Smooth muscle cell (in vitro differentiated cells): ENCODE measurements around the gene LPP. TPM values are rescaled to one million over a fixed set of nuclear protein-coding genes. Genes with fewer than 3 reads are reported as not detected.

Experiments used
- DNase-seq: peaks from one replicate; lab custom pipeline; 2025; ENCODE audit not compliant: unreplicated experiment; lab: John Stamatoyannopoulos, UW
- H2AFZ ChIP-seq: fragments of 200-600 bp; sonication (generic); 2 replicates; pipeline ENCODE4 v1.6.0; 2016; ENCODE audit warnings: antibody characterized with exemption, low read depth, mild to moderate bottlenecking
- H3F3A ChIP-seq: fragments of 200-600 bp; sonication (generic); 2 replicates; pipeline ENCODE4 v1.6.0; 2017; ENCODE audit warnings: antibody characterized with exemption, low read depth
- H3K27ac ChIP-seq: fragments of 200-600 bp; sonication (generic); 2 replicates; pipeline ENCODE4 v1.5.1; 2016; ENCODE audit warnings: low read depth, mild to moderate bottlenecking
- H3K27me3 ChIP-seq: fragments of 200-600 bp; sonication (generic); 2 replicates; pipeline ENCODE4 v1.6.1; 2016; ENCODE audit warnings: low read depth, mild to moderate bottlenecking
- H3K36me3 ChIP-seq: fragments of 200-600 bp; sonication (generic); 2 replicates; pipeline ENCODE4 v1.5.1; 2016; ENCODE audit warnings: low read depth
- H3K4me1 ChIP-seq: fragments of 200-600 bp; sonication (generic); 2 replicates; pipeline ENCODE4 v1.5.1; 2016; ENCODE audit warnings: low read depth
- H3K4me2 ChIP-seq: fragments of 200-600 bp; sonication (generic); 2 replicates; pipeline ENCODE4 v1.6.0; 2016; ENCODE audit warnings: mild to moderate bottlenecking
- H3K4me3 ChIP-seq: fragments of 200-600 bp; sonication (generic); 2 replicates; pipeline ENCODE4 v1.5.1; 2016; ENCODE audit warnings: mild to moderate bottlenecking
- H3K79me2 ChIP-seq: fragments of 200-600 bp; sonication (generic); 2 replicates; pipeline ENCODE4 v1.6.0; 2016; ENCODE audit warnings: low read depth, mild to moderate bottlenecking
- H3K9ac ChIP-seq: fragments of 200-600 bp; sonication (generic); 2 replicates; pipeline ENCODE4 v1.6.0; 2016; ENCODE audit warnings: low read depth
- H3K9me3 ChIP-seq: fragments of 200-600 bp; sonication (generic); replicated peaks from 2 replicates; pipeline ENCODE4 v1.5.1; 2016; ENCODE audit warnings: low read depth
- H4K20me1 ChIP-seq: fragments of 200-600 bp; sonication (generic); 2 replicates; pipeline ENCODE4 v1.6.0; 2016; ENCODE audit warnings: low read depth
- WGBS: methylation state at CpG from one replicate; pipeline ENCODE4 v1.1.7; 2016; ENCODE audit warnings: low lambda C conversion rate; 5-methylcytosine and 5-hydroxymethylcytosine counted together
- polyA plus RNA-seq: library from polyadenylated mRNA; unstranded; fragments of >200 nt; fragmentation: Nextera tagmentation; extraction: Ambion mirVana; gene quantifications from 2 replicates; pipeline ENCODE4 v1.2.1, GENCODE V29; 2016
- total RNA-seq: library from RNA; depleted of rRNA; stranded (reverse); fragments of >200 nt; gene quantifications from 2 replicates; pipeline ENCODE4 v1.2.3, GENCODE V29; 2014
- TF ChIP-seq, protein P1 (sequence below): fragments of 200-600 bp; sonication (generic); IDR thresholded peaks from 2 replicates; pipeline ENCODE4 v1.5.1; 2017; ENCODE audit warnings: borderline replicate concordance, mild to moderate bottlenecking, antibody characterized with exemption; ENCODE audit not compliant: insufficient read depth, poor library complexity, severe bottlenecking

The LPP gene
- total and polyA plus RNA-seq, 2 experiments from 2014 or later: 42.3 to 128 TPM

- no peaks in the 10 kb centered on the region for H3K27me3 ChIP-seq
- peaks cover 90% of the 10 kb centered on the region for H3K79me2 ChIP-seq
- H3K27ac ChIP-seq: no peak overlapping the region
- H3K9ac ChIP-seq: no peak overlapping the region
- DNase-seq: no peak
- TF ChIP-seq, protein P1, sequence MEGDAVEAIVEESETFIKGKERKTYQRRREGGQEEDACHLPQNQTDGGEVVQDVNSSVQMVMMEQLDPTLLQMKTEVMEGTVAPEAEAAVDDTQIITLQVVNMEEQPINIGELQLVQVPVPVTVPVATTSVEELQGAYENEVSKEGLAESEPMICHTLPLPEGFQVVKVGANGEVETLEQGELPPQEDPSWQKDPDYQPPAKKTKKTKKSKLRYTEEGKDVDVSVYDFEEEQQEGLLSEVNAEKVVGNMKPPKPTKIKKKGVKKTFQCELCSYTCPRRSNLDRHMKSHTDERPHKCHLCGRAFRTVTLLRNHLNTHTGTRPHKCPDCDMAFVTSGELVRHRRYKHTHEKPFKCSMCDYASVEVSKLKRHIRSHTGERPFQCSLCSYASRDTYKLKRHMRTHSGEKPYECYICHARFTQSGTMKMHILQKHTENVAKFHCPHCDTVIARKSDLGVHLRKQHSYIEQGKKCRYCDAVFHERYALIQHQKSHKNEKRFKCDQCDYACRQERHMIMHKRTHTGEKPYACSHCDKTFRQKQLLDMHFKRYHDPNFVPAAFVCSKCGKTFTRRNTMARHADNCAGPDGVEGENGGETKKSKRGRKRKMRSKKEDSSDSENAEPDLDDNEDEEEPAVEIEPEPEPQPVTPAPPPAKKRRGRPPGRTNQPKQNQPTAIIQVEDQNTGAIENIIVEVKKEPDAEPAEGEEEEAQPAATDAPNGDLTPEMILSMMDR: no peak
- H3K4me3 ChIP-seq: no peak overlapping the region
- no peaks in the 10 kb centered on the region for H3K36me3 ChIP-seq
- no peak overlapping the region for H3K4me2 ChIP-seq
- H3F3A ChIP-seq: no peaks in the 10 kb centered on the region
- no peak overlapping the region for H2AFZ ChIP-seq
- peaks cover 86% of the 10 kb centered on the region for H4K20me1 ChIP-seq
- peaks cover 10% of the 10 kb centered on the region for H3K4me1 ChIP-seq
- no peaks in the 10 kb centered on the region for H3K9me3 ChIP-seq
Observed at GRCh38 chr3:188338086-188338485, 184.1 kb downstream of the LPP start.

DNA sequence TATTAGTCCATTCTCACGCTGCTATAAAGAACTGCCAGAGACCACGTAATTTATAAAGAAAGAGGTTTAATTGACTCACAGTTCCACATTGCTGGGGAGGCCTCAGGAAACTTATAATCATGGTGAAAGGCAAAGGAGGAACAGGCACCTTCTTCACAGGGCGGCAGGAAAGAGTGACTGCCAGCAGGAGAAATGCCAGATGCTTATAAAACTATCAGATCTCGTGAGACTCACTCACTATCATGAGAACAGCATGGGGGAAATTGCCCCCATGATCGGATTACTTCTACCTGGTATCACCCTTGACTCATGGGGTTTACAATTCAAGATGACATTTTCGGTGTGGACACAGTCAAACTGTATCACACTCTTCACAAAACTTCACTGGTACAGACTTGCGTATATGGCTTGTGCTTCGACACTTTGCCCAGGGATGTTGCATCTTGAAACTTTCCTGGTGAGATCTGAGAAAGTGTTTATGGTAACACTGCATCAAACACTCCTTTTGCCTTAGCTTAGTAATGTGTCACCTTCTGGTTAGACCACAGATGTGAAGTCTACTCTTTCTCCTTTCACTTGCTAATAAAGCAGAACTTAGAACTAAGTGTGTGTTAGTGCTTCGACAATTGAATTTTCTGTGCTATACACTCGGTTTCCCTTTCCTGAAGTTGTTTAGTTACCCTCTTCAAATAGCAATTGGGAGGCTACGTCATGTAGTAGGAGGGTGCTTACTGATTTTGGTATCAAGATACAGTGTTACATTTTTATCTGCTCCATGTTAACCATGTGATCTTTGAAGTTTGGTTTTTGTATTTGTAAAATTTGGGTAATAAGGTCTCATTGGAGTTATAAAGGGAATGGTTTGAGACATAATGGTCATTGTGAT is 185.7 kb downstream of the LPP start:
- Histone ChIP-seq H3F3A (peaks cover 8% of the 10 kb centered on the region), H3K4me2 (no peak overlapping the region), H3K79me2 (peaks cover 83% of the 10 kb centered on the region), H3K9me3 (no peaks in the 10 kb centered on the region), H3K27ac (no peak overlapping the region), H2AFZ (no peak overlapping the region), H3K4me3 (no peak overlapping the region), H3K9ac (no peak overlapping the region), H4K20me1 (peaks cover 90% of the 10 kb centered on the region), H3K36me3 (no peaks in the 10 kb centered on the region), H3K27me3 (no peaks in the 10 kb centered on the region), H3K4me1 (peaks cover 10% of the 10 kb centered on the region)
- WGBS: 85% methylated on average over 11 of the region's 11 CpGs
- no peak for DNase-seq
- TF ChIP-seq, protein P1: no peak

GRCh38 chr3:188341501-188341900 is 187.5 kb downstream of the LPP start:
- no peaks in the 10 kb centered on the region for H3K9me3 ChIP-seq
- H3K4me1 ChIP-seq: peaks cover 10% of the 10 kb centered on the region
- H4K20me1 ChIP-seq: peaks cover 88% of the 10 kb centered on the region
- no peaks in the 10 kb centered on the region for H3K36me3 ChIP-seq
- WGBS: 99% methylated on average over 2 of the region's 2 CpGs
- DNase-seq: no peak
- H3K27ac ChIP-seq: no peak overlapping the region
- H2AFZ ChIP-seq: no peak overlapping the region
- H3K4me2 ChIP-seq: no peak overlapping the region
- no peak overlapping the region for H3K4me3 ChIP-seq
- H3K79me2 ChIP-seq: peaks cover 66% of the 10 kb centered on the region
- peaks cover 13% of the 10 kb centered on the region for H3F3A ChIP-seq
- TF ChIP-seq, protein P1: no peak
- H3K9ac ChIP-seq: no peak overlapping the region
- no peaks in the 10 kb centered on the region for H3K27me3 ChIP-seq
